Astrocyte (in vitro differentiated cells and primary cell): ENCODE results near the gene ADAMTS9. TPM values are rescaled to one million over a fixed set of nuclear protein-coding genes. Genes with fewer than 3 reads are reported as not detected.

Experiments used
- DNase-seq: peaks from one replicate; pipeline ENCODE4 v3.0.0-alpha.2; 2010; ENCODE audit warnings: low read depth
- FAIRE-seq: peaks from 2 replicates; lab custom pipeline; 2011; peaks lifted over from hg19 to GRCh38; lab: Jason Lieb, UNC
- H2AFZ ChIP-seq: 2 replicates; pipeline ENCODE4 v1.6.0; 2012; ENCODE audit warnings: low read depth, low read length, inconsistent platforms
- H3K27ac ChIP-seq: 2 replicates; pipeline ENCODE4 v1.5.1; 2011; ENCODE audit warnings: low read depth, low read length, inconsistent platforms
- H3K27me3 ChIP-seq: 2 replicates; pipeline ENCODE4 v1.6.0; 2011; ENCODE audit warnings: low read length, inconsistent platforms; ENCODE audit not compliant: insufficient read depth
- H3K36me3 ChIP-seq: 2 replicates; pipeline ENCODE4 v1.5.1; 2011; ENCODE audit warnings: low read length, inconsistent platforms; ENCODE audit not compliant: insufficient read depth
- H3K4me1 ChIP-seq: 2 replicates; pipeline ENCODE4 v1.5.1; 2011; ENCODE audit warnings: low read length, inconsistent platforms; ENCODE audit not compliant: insufficient read depth
- H3K4me2 ChIP-seq: 2 replicates; pipeline ENCODE4 v1.6.0; 2012; ENCODE audit warnings: low read length, inconsistent platforms
- H3K4me3 ChIP-seq: 2 replicates; pipeline ENCODE4 v1.5.1; 2011; ENCODE audit warnings: low read depth, mild to moderate bottlenecking, low read length, inconsistent platforms; ENCODE audit not compliant: insufficient read depth
- H3K79me2 ChIP-seq: 2 replicates; pipeline ENCODE4 v1.6.0; 2012; ENCODE audit warnings: mild to moderate bottlenecking, low read length, inconsistent platforms; ENCODE audit not compliant: insufficient read depth
- H3K9ac ChIP-seq: 2 replicates; pipeline ENCODE4 v1.6.0; 2012; ENCODE audit warnings: mild to moderate bottlenecking, low read length, inconsistent platforms
- H3K9me3 ChIP-seq: 2 replicates; pipeline ENCODE4 v1.5.1; 2012; ENCODE audit warnings: low read depth, mild to moderate bottlenecking, low read length, inconsistent platforms; ENCODE audit not compliant: insufficient read depth
- H4K20me1 ChIP-seq: 2 replicates; pipeline ENCODE4 v1.6.0; 2012; ENCODE audit warnings: low read length, inconsistent platforms; ENCODE audit not compliant: insufficient read depth
- H3K27ac Mint-ChIP-seq: one replicate; pipeline ENCODE4 v1.8.0; 2021; ENCODE audit warnings: mild to moderate bottlenecking, mixed read lengths; ENCODE audit not compliant: unreplicated experiment
- H3K27me3 Mint-ChIP-seq: one replicate; pipeline ENCODE4 v1.8.0; 2021; ENCODE audit warnings: low read depth, mixed read lengths; ENCODE audit not compliant: unreplicated experiment
- H3K36me3 Mint-ChIP-seq: one replicate; pipeline ENCODE4 v1.8.0; 2021; ENCODE audit warnings: low read depth, mixed read lengths; ENCODE audit not compliant: unreplicated experiment
- H3K4me1 Mint-ChIP-seq: one replicate; pipeline ENCODE4 v1.8.0; 2021; ENCODE audit warnings: low read depth, mixed read lengths; ENCODE audit not compliant: unreplicated experiment
- H3K4me3 Mint-ChIP-seq: one replicate; pipeline ENCODE4 v1.8.0; 2021; ENCODE audit warnings: mild to moderate bottlenecking, moderate library complexity, mixed read lengths; ENCODE audit not compliant: unreplicated experiment
- H3K9me3 Mint-ChIP-seq: one replicate; pipeline ENCODE4 v1.8.0; 2021; ENCODE audit warnings: mild to moderate bottlenecking, mixed read lengths; ENCODE audit not compliant: unreplicated experiment
- CTCF ChIP-seq: IDR thresholded peaks from 2 replicates; pipeline ENCODE4 v1.5.1; 2011; ENCODE audit warnings: low read depth, mild to moderate bottlenecking, inconsistent platforms, low read length, moderate library complexity; ENCODE audit not compliant: insufficient read depth
- EZH2 ChIP-seq: IDR thresholded peaks from 2 replicates; pipeline ENCODE4 v1.6.1; 2012; ENCODE audit warnings: mild to moderate bottlenecking, low read length, inconsistent platforms; ENCODE audit not compliant: insufficient read depth
- total RNA-seq: library from RNA; stranded (reverse); gene quantifications from 2 replicates; pipeline ENCODE4 v1.2.1, GENCODE V29; 2021

The ADAMTS9 gene
- total RNA-seq, 1 donor from 2014 or later, result 8.3 TPM

DNA sequence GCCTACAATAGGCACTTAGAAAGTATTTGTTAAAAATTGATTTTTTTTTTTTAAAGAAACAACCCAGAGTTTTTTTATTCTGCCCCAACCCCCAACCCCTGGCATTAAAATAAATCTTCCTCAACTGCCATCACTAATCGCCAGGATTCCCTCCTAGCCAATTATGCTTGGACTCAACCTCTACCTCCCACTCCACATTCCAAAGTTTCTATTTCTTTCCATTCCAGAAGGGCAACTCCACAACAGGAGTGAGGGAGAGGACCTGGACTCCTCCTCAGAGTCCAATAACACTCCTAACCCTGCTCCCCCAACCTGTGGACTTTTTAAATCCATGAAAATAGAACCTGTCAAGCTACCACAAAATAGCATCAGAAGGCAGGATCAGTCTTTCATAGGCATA lies 99.4 kb downstream of the ADAMTS9 start:
- DNase-seq (no peak), FAIRE-seq (no peak)
- no peak overlapping the region for H3K4me3 Mint-ChIP-seq
- Histone ChIP-seq H4K20me1 (no peaks in the 10 kb centered on the region), H3K4me2 (no peak overlapping the region), H3K27ac (no peak overlapping the region), H3K36me3 (no peaks in the 10 kb centered on the region), H3K9ac (no peak overlapping the region), H3K4me1 (no peaks in the 10 kb centered on the region), H3K79me2 (no peaks in the 10 kb centered on the region), H3K9me3 (no peaks in the 10 kb centered on the region), H2AFZ (no peak overlapping the region), H3K27me3 (peaks cover 3% of the 10 kb centered on the region), H3K4me3 (no peak overlapping the region)
- H3K4me1 Mint-ChIP-seq, result no peaks in the 10 kb centered on the region
- H3K9me3 Mint-ChIP-seq, result no peaks in the 10 kb centered on the region
- peaks cover 2% of the 10 kb centered on the region for H3K36me3 Mint-ChIP-seq
- H3K27ac Mint-ChIP-seq, result no peak overlapping the region
- peaks cover 2% of the 10 kb centered on the region for H3K27me3 Mint-ChIP-seq
- TF ChIP-seq EZH2 (no peak), CTCF (no peak)

GRCh38 chr3:64586952-64587351 lies 100.8 kb downstream of the ADAMTS9 start:
- Mint-ChIP-seq H3K27ac (no peak overlapping the region), H3K27me3 (peaks cover 2% of the 10 kb centered on the region), H3K4me1 (no peaks in the 10 kb centered on the region), H3K36me3 (peaks cover 2% of the 10 kb centered on the region), H3K9me3 (no peaks in the 10 kb centered on the region), H3K4me3 (no peak overlapping the region)
- H3K27me3 ChIP-seq, result peaks cover under 1% of the 10 kb centered on the region
- no peaks in the 10 kb centered on the region for H3K36me3 ChIP-seq
- H2AFZ ChIP-seq, result no peak overlapping the region
- H3K9me3 ChIP-seq, result no peaks in the 10 kb centered on the region
- FAIRE-seq, result no peak
- H3K4me3 ChIP-seq, result no peak overlapping the region
- H3K9ac ChIP-seq, result no peak overlapping the region
- no peaks in the 10 kb centered on the region for H3K4me1 ChIP-seq
- no peak for DNase-seq
- no peaks in the 10 kb centered on the region for H3K79me2 ChIP-seq
- TF ChIP-seq EZH2, result no peak
- no peak for TF ChIP-seq CTCF
- H3K4me2 ChIP-seq, result no peak overlapping the region
- H4K20me1 ChIP-seq, result no peaks in the 10 kb centered on the region
- H3K27ac ChIP-seq, result no peak overlapping the region

- no peak for DNase-seq
- Mint-ChIP-seq H3K27ac (no peak overlapping the region), H3K9me3 (no peaks in the 10 kb centered on the region)
These were observed 103.6 kb downstream of the ADAMTS9 start for GRCh38 chr3:64584179-64584578.

More at GRCh38 chr3:64584179-64584578, 103.6 kb downstream of the ADAMTS9 start:
- H3K36me3 ChIP-seq, result no peaks in the 10 kb centered on the region
- no peak for TF ChIP-seq CTCF
- TF ChIP-seq EZH2, result no peak
- peaks cover 2% of the 10 kb centered on the region for H3K36me3 Mint-ChIP-seq
- no peak overlapping the region for H3K4me2 ChIP-seq
- H4K20me1 ChIP-seq, result no peaks in the 10 kb centered on the region
- H3K4me3 ChIP-seq, result no peak overlapping the region
- peaks cover 2% of the 10 kb centered on the region for H3K27me3 Mint-ChIP-seq
- H3K27me3 ChIP-seq, result peaks cover 2% of the 10 kb centered on the region
- no peaks in the 10 kb centered on the region for H3K4me1 Mint-ChIP-seq
- H3K4me3 Mint-ChIP-seq, result no peak overlapping the region
- H3K79me2 ChIP-seq, result no peaks in the 10 kb centered on the region
- H3K4me1 ChIP-seq, result no peaks in the 10 kb centered on the region
- H3K27ac ChIP-seq, result no peak overlapping the region
- no peak overlapping the region for H2AFZ ChIP-seq
- no peak for FAIRE-seq
- H3K9me3 ChIP-seq, result no peaks in the 10 kb centered on the region
- H3K9ac ChIP-seq, result no peak overlapping the region
